HCT116 (cell line): Measurements from ENCODE around the gene ZNF554. TPM values are rescaled to one million over a fixed set of nuclear protein-coding genes. Genes with fewer than 3 reads are reported as not detected.

ENCODE experiments used
- ATAC-seq: fragments of 200-7000 bp; cut with Tn5 transposase; 2 replicates; pipeline ENCODE4 v1.9.1; 2020; ENCODE audit warnings: mild to moderate bottlenecking, moderate library complexity
- BruUV-seq: library from RNA; stranded (reverse); fragments of 400-500 nt; replicated peaks from 2 replicates; lab custom pipeline; 2021; lab: Mats Ljungman, UMichigan
- CTCF ChIA-PET: fragments of 300-600 bp; sonication (Branson Sonifier 250); formaldehyde crosslinking; loops from one replicate; lab custom pipeline; 2021; ENCODE audit warnings: antibody characterized with exemption; lab: Charles Lee
- POLR2A ChIA-PET: fragments of 300-600, 350-600 bp; sonication (Branson Sonifier 250); formaldehyde crosslinking; loops from one replicate; lab custom pipeline; 2021; ENCODE audit warnings: antibody characterized with exemption; lab: Charles Lee
- RAD21 ChIA-PET, 2 experiments: fragments of 300-600 bp; sonication (Branson Sonifier 250); formaldehyde crosslinking; loops; one replicate each; lab custom pipeline; 2023; ENCODE audit warnings: low total read pairs in 2 of 2; ENCODE audit not compliant: uncharacterized antibody in 2 of 2, unreplicated experiment in 2 of 2, low non-redundant PET in 1 of 2; lab: Charles Lee
- DNase-seq: peaks from one replicate; pipeline ENCODE4 v3.0.0-alpha.2; 2010; ENCODE audit warnings: low read depth, low spot score
- H2AFZ ChIP-seq: fragments of 200-600 bp; shearing (Covaris generic), sonication (generic); 2 replicates; pipeline ENCODE4 v1.6.1; 2017; ENCODE audit warnings: low read depth, mixed run types, mixed read lengths, antibody characterized with exemption, low read length; ENCODE audit not compliant: poor library complexity, severe bottlenecking
- H3K27ac ChIP-seq: 2 replicates; pipeline ENCODE4 v1.5.1; 2012; ENCODE audit warnings: low read depth, low read length
- H3K27me3 ChIP-seq: fragments of 200-600 bp; sonication (generic); 2 replicates; pipeline ENCODE4 v1.6.1; 2016; ENCODE audit warnings: mixed run types, low read length, mixed read lengths; ENCODE audit not compliant: insufficient read depth
- H3K36me3 ChIP-seq, 2 experiments: fragments of 200-500 bp in 1 of 2; fragments of 200-600 bp in 1 of 2; sonication (Bioruptor generic) in 1 of 2; sonication (generic) in 1 of 2; 2 replicates each; pipeline versions ENCODE4 v1.5.1 to v1.6.1; 2014 to 2016; ENCODE audit warnings: low read length in 2 of 2, inconsistent platforms in 1 of 2, mixed read lengths in 1 of 2, mixed run types in 1 of 2; ENCODE audit not compliant: insufficient read depth in 2 of 2, control insufficient read depth in 1 of 2
- H3K4me1 ChIP-seq, 2 experiments: fragments of 200-600 bp in 1 of 2; sonication (generic) in 1 of 2; 2 replicates each; pipeline versions ENCODE4 v1.5.1 to v1.6.1; 2012 to 2017; ENCODE audit warnings: low read length in 2 of 2, inconsistent platforms in 1 of 2, mild to moderate bottlenecking in 1 of 2, mixed read lengths in 1 of 2, mixed run types in 1 of 2, moderate library complexity in 1 of 2; ENCODE audit not compliant: insufficient read depth in 2 of 2, control insufficient read depth in 1 of 2
- H3K4me2 ChIP-seq: fragments of 200-600 bp; sonication (generic); 2 replicates; pipeline ENCODE4 v1.6.1; 2017; ENCODE audit warnings: mixed run types, low read length, mixed read lengths
- H3K4me3 ChIP-seq, 2 experiments: fragments of 200-600 bp in 1 of 2; sonication (generic) in 1 of 2; replicated peaks in 1 of 2; 2 replicates each; pipeline ENCODE4 v1.5.1; 2011 to 2016; ENCODE audit warnings: low read length in 2 of 2, control low read depth in 1 of 2, low read depth in 1 of 2, mild to moderate bottlenecking in 1 of 2, mixed read lengths in 1 of 2, mixed run types in 1 of 2
- H3K79me2 ChIP-seq: fragments of 200-600 bp; sonication (generic); 2 replicates; pipeline ENCODE4 v1.6.1; 2017; ENCODE audit warnings: mild to moderate bottlenecking, mixed run types, low read length, moderate library complexity, mixed read lengths; ENCODE audit not compliant: insufficient read depth
- H3K9ac ChIP-seq: fragments of 200-600 bp; sonication (generic); 2 replicates; pipeline ENCODE4 v1.6.1; 2016; ENCODE audit warnings: low read length, mixed read lengths
- H3K9me2 ChIP-seq: fragments of 200-600 bp; sonication (generic), shearing (Covaris generic); 2 replicates; pipeline ENCODE4 v1.6.1; 2017; ENCODE audit warnings: mixed run types, mild to moderate bottlenecking, moderate library complexity; ENCODE audit not compliant: insufficient read depth
- H3K9me3 ChIP-seq, 2 experiments: fragments of 200-500 bp in 1 of 2; fragments of 200-600 bp in 1 of 2; sonication (Bioruptor generic) in 1 of 2; sonication (generic) in 1 of 2; 2 replicates each; pipeline ENCODE4 v1.6.1; 2014 to 2017; ENCODE audit warnings: low read length in 2 of 2, mixed read lengths in 2 of 2, inconsistent platforms in 1 of 2, low read depth in 1 of 2, mild to moderate bottlenecking in 1 of 2, mixed run types in 1 of 2, moderate library complexity in 1 of 2; ENCODE audit not compliant: control insufficient read depth in 1 of 2, insufficient read depth in 1 of 2
- H4K20me1 ChIP-seq: fragments of 200-600 bp; sonication (generic), shearing (Covaris generic); 2 replicates; pipeline ENCODE4 v1.6.1; 2017; ENCODE audit warnings: mixed run types, mild to moderate bottlenecking, moderate library complexity; ENCODE audit not compliant: insufficient read depth
- CBX3 ChIP-seq: IDR thresholded peaks from 2 replicates; pipeline ENCODE4 v1.6.1; 2012; ENCODE audit warnings: low read depth
- CEBPB ChIP-seq: IDR thresholded peaks from 2 replicates; pipeline ENCODE4 v1.6.1; 2012; ENCODE audit warnings: low read depth
- EGR1 ChIP-seq: IDR thresholded peaks from 2 replicates; pipeline ENCODE4 v1.6.1; 2012; ENCODE audit warnings: low read depth
- EZH2 ChIP-seq: fragments of 200-600 bp; sonication (generic); IDR thresholded peaks from 2 replicates; pipeline ENCODE4 v1.6.1; 2017; ENCODE audit warnings: antibody characterized with exemption, mixed run types
- EZH2phosphoT487 ChIP-seq: fragments of 200-600 bp; IDR thresholded peaks from 2 replicates; pipeline ENCODE4 v1.6.1; 2018; ENCODE audit warnings: antibody characterized with exemption, borderline replicate concordance
- POLR2A ChIP-seq: IDR thresholded peaks from 2 replicates; pipeline ENCODE4 v1.7.0; 2011; ENCODE audit warnings: borderline replicate concordance; ENCODE audit not compliant: insufficient read depth, insufficient read length; ENCODE audit errors: extremely low read depth
- POLR2AphosphoS5 ChIP-seq: IDR thresholded peaks from 2 replicates; pipeline ENCODE4 v1.6.1; 2011; ENCODE audit warnings: mild to moderate bottlenecking, low read depth, low read length, moderate library complexity
- RAD21 ChIP-seq: IDR thresholded peaks from 2 replicates; pipeline ENCODE4 v1.6.1; 2012; ENCODE audit warnings: low read depth, mild to moderate bottlenecking
- REST ChIP-seq: IDR thresholded peaks from 2 replicates; pipeline ENCODE4 v1.6.1; 2012; ENCODE audit warnings: low read depth
- SP1 ChIP-seq: IDR thresholded peaks from 2 replicates; pipeline ENCODE4 v1.6.1; 2012; ENCODE audit warnings: low read depth
- TCF7L2 ChIP-seq: IDR thresholded peaks from 2 replicates; pipeline ENCODE4 v1.7.0; 2011; ENCODE audit warnings: borderline replicate concordance, inconsistent platforms; ENCODE audit not compliant: insufficient read depth, insufficient read length; ENCODE audit errors: extremely low read depth
- YY1 ChIP-seq: IDR thresholded peaks from 2 replicates; pipeline ENCODE4 v1.6.1; 2011; ENCODE audit warnings: low read length, low read depth, moderate library complexity, mild to moderate bottlenecking; ENCODE audit not compliant: insufficient replicate concordance; ENCODE audit errors: extremely low read depth
- ZBTB33 ChIP-seq: IDR thresholded peaks from 2 replicates; pipeline ENCODE4 v1.6.1; 2011; ENCODE audit warnings: mild to moderate bottlenecking, low read length, moderate library complexity; ENCODE audit not compliant: insufficient replicate concordance; ENCODE audit errors: extremely low read depth
- ZNF274 ChIP-seq: fragments of 200-500 bp; sonication (Bioruptor generic); IDR thresholded peaks from 2 replicates; pipeline ENCODE4 v1.6.1; 2014; ENCODE audit warnings: mild to moderate bottlenecking, low read depth, low read length, inconsistent platforms
- intact Hi-C: fragments of 100-400 bp; cut with micrococcal nuclease; formaldehyde crosslinking; loops from 2 replicates; pipeline ENCODE4 v1.10.0; 2022
- total RNA-seq: library from RNA; stranded (reverse); gene quantifications from one replicate; pipeline ENCODE4 v1.2.1, GENCODE V29; 2021; ENCODE audit not compliant: unreplicated experiment

ZNF554 gene
- total RNA-seq, 1 experiment from 2014 or later = 4.0 TPM

GRCh38 chr19:2777952-2778683 lies 41.5 kb upstream of the ZNF554 start:
- peaks cover 7 to 13% of the 10 kb centered on the region in 2 experiments; a peak in 3 of 4 replicates for H3K4me1 ChIP-seq
- H3K27me3 ChIP-seq = no peaks in the 10 kb centered on the region
- H3K36me3 ChIP-seq = peaks cover 5 to 23% of the 10 kb centered on the region in 2 experiments; a peak in 2 of 4 replicates
- intact Hi-C loops = no loop called here
- no TSS peak for BruUV-seq
- H3K4me2 ChIP-seq = no peak overlapping the region
- H3K9me2 ChIP-seq = no peaks in the 10 kb centered on the region
- H3K79me2 ChIP-seq = peaks cover 94% of the 10 kb centered on the region
- no peak overlapping the region for H3K27ac ChIP-seq
- DNase-seq (no peak), ATAC-seq (no peak)
- H3K9ac ChIP-seq = no peak overlapping the region
- no peak overlapping the region for H2AFZ ChIP-seq
- TF ChIP-seq CEBPB (no peak), TCF7L2 (no peak), EGR1 (no peak), EZH2 (no peak)
- no peaks in the 10 kb centered on the region for H3K9me3 ChIP-seq
- ChIA-PET RAD21 (no interaction called here), POLR2A (no interaction called here), CTCF (no interaction called here)
- H4K20me1 ChIP-seq = peaks cover 6% of the 10 kb centered on the region; the same call in 1 of the 2 replicates
- no peak overlapping the region for H3K4me3 ChIP-seq

GRCh38 chr19:2779121-2779740 lies 40.4 kb upstream of the ZNF554 start:
- no TSS peak for BruUV-seq
- ChIA-PET RAD21 (no interaction called here), POLR2A (no interaction called here), CTCF (no interaction called here)
- H3K4me3 ChIP-seq = no peak overlapping the region
- H3K4me1 ChIP-seq = peaks cover 15 to 22% of the 10 kb centered on the region in 2 experiments
- no peaks in the 10 kb centered on the region for H3K27me3 ChIP-seq
- no peak for ATAC-seq
- H3K79me2 ChIP-seq = peaks cover 89% of the 10 kb centered on the region
- H3K27ac ChIP-seq = no peak overlapping the region
- H3K9ac ChIP-seq = no peak overlapping the region
- no peaks in the 10 kb centered on the region for H3K9me2 ChIP-seq
- H3K9me3 ChIP-seq = no peaks in the 10 kb centered on the region
- H3K4me2 ChIP-seq = no peak overlapping the region
- peaks cover 6% of the 10 kb centered on the region; the same call in 1 of the 2 replicates for H4K20me1 ChIP-seq
- H3K36me3 ChIP-seq = peaks cover 5 to 23% of the 10 kb centered on the region in 2 experiments; a peak in 2 of 4 replicates
- no peak for DNase-seq
- H2AFZ ChIP-seq = no peak overlapping the region
- intact Hi-C loops = no loop called here
- TF ChIP-seq CBX3 = no peak
- no peak for TF ChIP-seq EGR1
- TF ChIP-seq RAD21 = no peak
- no peak for TF ChIP-seq REST
- no peak for TF ChIP-seq POLR2A
- no peak for TF ChIP-seq ZBTB33
- no peak for TF ChIP-seq POLR2AphosphoS5
- TF ChIP-seq SP1 = no peak
- TF ChIP-seq EZH2phosphoT487 = no peak
- no peak for TF ChIP-seq ZNF274
- no peak for TF ChIP-seq YY1
